ENCODE data around the gene FADS2.

The FADS2 gene

GRCh38 chr11:61794579-61794978, 33.5 kb upstream of the FADS2 start:
- H2AFZ ChIP-seq: no peak overlapping the region
- H3K9ac ChIP-seq: no peak overlapping the region
- H3K4me1 ChIP-seq: peaks cover 2% of the 10 kb centered on the region
- H3K9me3 ChIP-seq (ENCODE audit: control insufficient read depth, low read length): no peaks in the 10 kb centered on the region
- TF ChIP-seq CTCF (IDR thresholded peaks at IDR 0.05): no peak
- H3K27ac ChIP-seq: no peak overlapping the region
- H3K4me2 ChIP-seq (ENCODE audit: low read length): no peak overlapping the region
- no peaks in the 10 kb centered on the region for H3K27me3 ChIP-seq (ENCODE audit: control insufficient read depth, insufficient read depth, low read length)
- no peak overlapping the region for H3K4me3 ChIP-seq (ENCODE audit: low read depth, low read length)
- no peaks in the 10 kb centered on the region for H3K36me3 ChIP-seq (ENCODE audit: control insufficient read depth, insufficient read depth, low read length)
- peaks cover 3% of the 10 kb centered on the region for H3K79me2 ChIP-seq

GRCh38 chr11:61795459-61795858, 32.6 kb upstream of the FADS2 start:
- Histone ChIP-seq H3K9ac (no peak overlapping the region), H3K4me3 (ENCODE audit: low read depth, low read length) (no peak overlapping the region), H3K27me3 (ENCODE audit: control insufficient read depth, insufficient read depth, low read length) (no peaks in the 10 kb centered on the region), H2AFZ (no peak overlapping the region), H3K9me3 (ENCODE audit: control insufficient read depth, low read length) (no peaks in the 10 kb centered on the region), H3K79me2 (peaks cover 3% of the 10 kb centered on the region), H3K36me3 (ENCODE audit: control insufficient read depth, insufficient read depth, low read length) (no peaks in the 10 kb centered on the region), H3K4me2 (ENCODE audit: low read length) (no peak overlapping the region), H3K27ac (no peak overlapping the region), H3K4me1 (peaks cover 2% of the 10 kb centered on the region)
- TF ChIP-seq CTCF (IDR thresholded peaks at IDR 0.05): no peak

- Histone ChIP-seq H3K27me3 (ENCODE audit: control insufficient read depth, insufficient read depth, low read length) (no peaks in the 10 kb centered on the region), H3K9me3 (ENCODE audit: control insufficient read depth, low read length) (no peaks in the 10 kb centered on the region), H3K27ac (no peak overlapping the region), H3K79me2 (peaks cover 3% of the 10 kb centered on the region), H3K4me1 (peaks cover 2% of the 10 kb centered on the region), H2AFZ (no peak overlapping the region), H3K36me3 (ENCODE audit: control insufficient read depth, insufficient read depth, low read length) (no peaks in the 10 kb centered on the region), H3K9ac (no peak overlapping the region), H3K4me2 (ENCODE audit: low read length) (no peak overlapping the region), H3K4me3 (ENCODE audit: low read depth, low read length) (no peak overlapping the region)
- TF ChIP-seq CTCF (IDR thresholded peaks at IDR 0.05): no peak
Measured at GRCh38 chr11:61795876-61796526, 32.1 kb upstream of the FADS2 start.

- no peaks in the 10 kb centered on the region for H3K36me3 ChIP-seq (ENCODE audit: control insufficient read depth, insufficient read depth, low read length)
- H3K4me1 ChIP-seq: peaks cover 2% of the 10 kb centered on the region
- H3K4me3 ChIP-seq (ENCODE audit: low read depth, low read length): peak overlapping the region; percentile 16
- H2AFZ ChIP-seq: peak overlapping the region; percentile 69
- TF ChIP-seq CTCF (IDR thresholded peaks at IDR 0.05): peak; percentile 69
- H3K27ac ChIP-seq: peak overlapping the region; percentile 46
- H3K27me3 ChIP-seq (ENCODE audit: control insufficient read depth, insufficient read depth, low read length): no peaks in the 10 kb centered on the region
- H3K79me2 ChIP-seq: peaks cover 3% of the 10 kb centered on the region
- H3K4me2 ChIP-seq (ENCODE audit: low read length): peak overlapping the region; percentile 17
- H3K9ac ChIP-seq: no peak overlapping the region
- no peaks in the 10 kb centered on the region for H3K9me3 ChIP-seq (ENCODE audit: control insufficient read depth, low read length)
Measured at GRCh38 chr11:61797263-61797944, 30.7 kb upstream of the FADS2 start.
